HG02943 (cell line): ENCODE measurements around the gene IFIH1.

Experiments used
- ATAC-seq: cut with Tn5 transposase; IDR thresholded peaks from one replicate; pipeline ENCODE4 v1.9.1; 2021; ENCODE audit warnings: mild to moderate bottlenecking, low read depth, moderate library complexity; ENCODE audit not compliant: unreplicated experiment

The IFIH1 gene

GRCh38 chr2:162261032-162261945 is 57.2 kb downstream of the IFIH1 start:
- no peak for ATAC-seq

- ATAC-seq = no peak
These were observed 59.8 kb downstream of the IFIH1 start for GRCh38 chr2:162258686-162259085.

DNA sequence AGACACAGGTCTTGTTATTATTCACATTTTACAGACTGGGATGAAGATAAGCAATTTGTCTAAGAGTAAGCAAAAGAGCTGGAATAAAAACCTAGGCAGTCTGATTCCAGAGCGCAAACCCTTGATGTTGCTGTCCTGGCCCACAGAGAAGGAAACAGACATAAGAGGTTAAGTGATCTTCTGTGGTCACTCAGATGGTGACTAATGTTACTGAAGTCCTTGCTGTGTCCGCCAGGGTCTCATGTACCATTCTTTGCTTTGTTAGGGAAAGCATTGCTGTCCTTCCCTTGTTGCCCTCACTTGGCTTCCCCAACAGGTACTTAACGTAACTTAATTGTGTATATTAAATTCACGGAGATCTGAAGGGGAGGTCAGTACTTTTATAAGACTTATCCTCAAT is 60.3 kb downstream of the IFIH1 start:
- ATAC-seq = no peak

- no peak for ATAC-seq
These were observed 61.1 kb downstream of the IFIH1 start for GRCh38 chr2:162257425-162257824.

- no peak for ATAC-seq
These were observed 61.9 kb downstream of the IFIH1 start for GRCh38 chr2:162256591-162256991.

GRCh38 chr2:162254236-162254871 is 64.1 kb downstream of the IFIH1 start:
- ATAC-seq = no peak

GRCh38 chr2:162253435-162253834 is 65.0 kb downstream of the IFIH1 start:
- no peak for ATAC-seq

GRCh38 chr2:162252153-162252552 is 66.3 kb downstream of the IFIH1 start:
- ATAC-seq = no peak

DNA sequence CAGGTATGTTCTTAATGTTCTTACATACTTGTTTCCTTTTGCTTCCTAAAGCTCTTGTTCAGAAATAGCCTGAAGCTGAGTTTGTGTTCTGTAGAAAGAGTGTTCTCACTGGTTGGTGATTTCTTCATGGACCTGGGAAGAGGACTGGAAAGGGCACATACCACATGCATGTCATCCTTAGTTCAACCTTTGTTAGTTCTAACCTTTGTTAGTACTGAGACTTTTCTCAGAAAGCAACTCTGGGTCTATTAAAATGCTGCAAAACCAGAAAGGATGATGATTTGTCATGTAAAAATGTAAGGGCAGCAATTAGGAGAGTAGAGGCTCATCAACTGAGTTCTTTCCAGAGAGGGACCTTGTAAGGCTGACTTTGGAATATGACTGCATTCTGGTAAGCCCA is 72.7 kb downstream of the IFIH1 start:
- no peak for ATAC-seq

- ATAC-seq = no peak
These were observed 73.4 kb downstream of the IFIH1 start for GRCh38 chr2:162245061-162245460.

GRCh38 chr2:162244541-162245031 is 73.9 kb downstream of the IFIH1 start:
- ATAC-seq = no peak

GRCh38 chr2:162243715-162244114 is 74.8 kb downstream of the IFIH1 start:
- no peak for ATAC-seq

- ATAC-seq = no peak
These were observed 75.2 kb downstream of the IFIH1 start, which contains the start of gene FAP for GRCh38 chr2:162243294-162243693. FAP (minus strand) TSS chr2:162243445; CDS start chr2:162243327, 118 bp downstream.

- no peak for ATAC-seq
These were observed 75.8 kb downstream of the IFIH1 start for GRCh38 chr2:162242586-162243280.

- ATAC-seq = no peak
These were observed 76.9 kb downstream of the IFIH1 start for GRCh38 chr2:162241571-162241970.

GRCh38 chr2:162234620-162235462 is 83.6 kb downstream of the IFIH1 start:
- no peak for ATAC-seq

GRCh38 chr2:162233197-162233596 is 85.3 kb downstream of the IFIH1 start:
- no peak for ATAC-seq

GRCh38 chr2:162232671-162233070 is 85.8 kb downstream of the IFIH1 start:
- ATAC-seq = no peak

DNA sequence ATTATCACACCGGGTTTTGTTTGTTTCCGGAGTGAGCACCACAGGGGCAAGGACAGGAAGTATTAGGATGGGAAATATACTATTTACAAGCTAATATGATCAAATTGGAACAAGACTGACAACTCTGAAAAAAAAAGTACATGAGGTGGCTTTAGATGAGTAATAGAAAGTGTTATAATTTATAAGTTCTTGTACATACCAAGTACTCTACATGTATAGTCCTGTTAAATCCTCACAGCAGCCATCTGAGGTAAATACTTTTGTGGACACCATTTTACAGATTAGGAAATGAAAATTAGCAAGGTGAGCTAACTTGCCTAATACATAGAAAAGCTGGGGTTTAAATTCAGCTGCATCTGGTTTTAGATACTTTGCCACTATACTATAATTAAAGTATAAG is 86.5 kb downstream of the IFIH1 start:
- ATAC-seq = no peak

DNA sequence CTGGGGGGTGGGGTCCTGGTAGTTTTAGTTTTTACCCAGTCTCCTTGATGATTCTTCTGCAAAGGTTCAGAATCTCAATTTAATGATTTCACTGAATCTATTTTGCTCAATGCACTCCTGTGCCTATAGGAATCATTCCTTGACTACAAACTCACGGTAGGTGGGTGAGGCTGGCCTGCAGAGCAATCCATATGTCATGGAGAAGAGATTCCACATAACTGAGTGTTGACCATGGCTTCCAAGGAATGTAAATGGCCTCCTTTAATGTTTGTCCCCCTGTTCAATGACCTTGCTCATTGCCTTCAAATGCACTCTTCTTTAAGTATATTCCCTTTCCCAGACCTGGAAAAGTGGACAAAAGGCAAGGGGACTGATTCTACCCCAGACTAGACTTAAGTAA is 87.7 kb downstream of the IFIH1 start:
- no peak for ATAC-seq
